IPS-18c (cell line): ENCODE data around the gene DAW1.

Source experiments
- H3K4me3 ChIP-seq: 2 replicates; pipeline ENCODE4 v1.7.0; 2013; ENCODE audit warnings: low read depth, mild to moderate bottlenecking, low read length, moderate library complexity; ENCODE audit not compliant: insufficient read depth
- H3K9me3 ChIP-seq: one replicate; pipeline ENCODE4 v1.6.1; 2013; ENCODE audit warnings: mild to moderate bottlenecking, low read length, moderate library complexity; ENCODE audit not compliant: control insufficient read depth, insufficient read depth

DAW1 gene

DNA sequence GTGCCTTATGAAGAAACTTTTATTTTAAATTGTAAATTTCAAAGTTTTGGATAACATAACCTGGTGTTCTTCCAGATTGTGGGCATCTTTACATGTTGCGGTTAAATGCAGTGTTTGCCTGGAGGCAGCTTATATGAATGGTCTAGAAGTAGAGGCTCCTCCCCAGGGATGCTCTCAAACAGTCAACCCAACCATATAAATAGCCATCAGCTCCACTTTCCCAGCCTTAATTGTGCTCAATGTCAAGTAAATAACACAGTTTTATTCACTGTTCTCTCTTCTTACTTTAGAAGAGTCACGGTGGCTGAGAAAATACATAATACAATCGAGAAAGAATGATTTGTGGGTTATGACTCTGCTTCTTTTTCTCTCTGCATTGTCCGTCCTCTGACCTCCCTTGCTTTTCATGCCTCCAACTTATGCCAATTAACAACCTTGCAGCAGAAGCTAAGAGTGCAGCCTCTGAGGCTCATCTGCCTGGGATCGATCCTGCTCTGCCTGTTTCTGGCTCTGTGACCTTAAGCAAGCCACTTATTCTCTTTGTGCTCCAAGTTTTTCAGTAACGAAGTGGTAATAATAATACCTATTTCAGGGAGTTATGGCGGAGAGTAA lies 100.3 kb downstream of the DAW1 start:
- Histone ChIP-seq H3K4me3 (no peak overlapping the region), H3K9me3 (no peaks in the 10 kb centered on the region)

DNA sequence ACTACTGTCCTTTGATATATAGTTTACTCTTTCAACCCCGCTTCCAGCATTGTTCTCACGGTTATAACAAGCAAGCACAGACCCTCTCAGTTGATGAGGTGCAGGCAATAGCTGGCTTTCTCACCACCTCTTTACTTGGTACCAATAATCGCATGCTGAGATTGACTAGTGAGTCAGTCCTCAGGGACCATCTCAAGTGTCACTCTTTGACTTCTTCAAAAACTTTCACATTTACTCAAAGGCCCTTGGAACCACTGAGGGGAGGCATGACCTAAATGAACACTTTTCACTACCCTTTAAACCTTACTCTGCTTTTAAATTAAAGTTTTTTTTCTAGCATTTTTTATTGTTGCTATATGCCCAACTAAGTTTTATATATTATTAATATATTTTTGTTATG lies 101.8 kb downstream of the DAW1 start:
- Histone ChIP-seq H3K4me3 (no peak overlapping the region), H3K9me3 (no peaks in the 10 kb centered on the region)
